GM21825 (cell line): Measurements from ENCODE around the gene DBNDD1.
"Not testable (repeated sequence)": the region's sequence is repeated elsewhere in the genome, so short reads cannot be mapped to it uniquely, and the experiment has no call there.

Experiments
- ATAC-seq: cut with Tn5 transposase; IDR thresholded peaks from one replicate; pipeline ENCODE4 v1.9.1; 2021; ENCODE audit warnings: mild to moderate bottlenecking, moderate library complexity; ENCODE audit not compliant: unreplicated experiment

Gene DBNDD1

DNA sequence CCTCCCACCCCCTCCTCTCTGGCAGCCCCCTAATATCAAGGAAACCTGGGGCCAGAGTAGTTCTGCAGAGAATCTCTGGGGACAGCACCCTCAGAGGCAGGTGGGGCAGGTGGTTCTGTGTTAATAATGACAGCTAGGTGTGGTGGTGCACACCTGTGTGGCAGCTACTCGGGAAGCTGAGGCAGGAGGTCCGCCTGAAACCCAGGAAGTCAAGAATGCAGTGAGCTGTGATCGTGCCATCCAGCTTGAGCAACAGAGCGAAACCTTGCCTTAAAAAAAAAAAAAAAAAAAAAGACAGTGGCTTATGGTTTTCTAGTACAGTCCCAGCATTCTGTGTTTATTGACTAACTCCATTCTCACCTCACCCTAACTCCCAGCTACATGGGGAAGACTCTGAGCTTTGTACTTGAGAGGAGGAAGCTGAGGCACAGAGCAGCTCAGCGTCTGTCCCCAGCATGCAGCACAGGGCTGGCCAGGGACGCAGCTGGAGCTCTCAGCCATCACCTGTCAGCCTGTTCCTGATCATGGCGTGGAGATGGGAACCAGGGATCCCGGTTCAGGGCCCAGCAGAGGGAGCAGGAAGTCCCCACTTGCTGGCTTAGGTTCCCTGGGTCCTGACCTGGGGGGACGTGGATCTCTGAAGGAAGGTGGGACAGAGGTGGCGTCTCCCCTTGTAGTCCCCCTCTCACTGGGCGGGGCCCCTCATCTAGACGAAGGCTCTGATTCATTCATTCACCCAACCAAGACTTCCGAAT, 6.1 kb downstream of the DBNDD1 start:
- ATAC-seq: no peak

DNA sequence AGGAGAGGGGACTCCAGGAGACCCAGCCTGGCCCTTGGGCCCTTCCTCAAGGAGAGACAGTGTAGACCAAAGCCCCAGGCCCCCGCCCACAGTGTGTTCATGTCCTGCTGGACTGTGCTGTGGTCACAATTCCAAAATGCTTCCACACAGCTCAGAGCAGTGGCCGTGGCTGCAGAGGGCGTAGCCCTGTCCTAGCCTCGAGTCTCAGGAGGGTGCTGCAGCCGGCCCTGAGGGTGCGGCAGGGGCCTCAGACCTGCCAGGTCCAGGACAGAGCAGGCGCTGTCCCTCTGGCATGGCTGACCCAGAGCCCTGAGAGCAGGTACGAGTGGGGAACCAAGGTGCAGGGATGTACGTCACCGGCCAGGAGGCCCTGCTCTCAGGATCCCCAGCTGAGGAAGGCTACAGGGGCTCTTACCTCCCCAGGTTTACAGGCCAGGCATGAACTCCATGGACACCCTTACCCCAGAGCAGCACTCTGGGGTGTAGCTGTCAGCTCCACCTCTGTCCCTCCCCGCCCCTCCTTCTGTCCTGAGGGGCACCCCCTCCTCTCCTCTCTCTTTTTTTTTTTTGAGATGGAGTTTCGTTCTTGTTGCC, 7.3 kb downstream of the DBNDD1 start:
- ATAC-seq: no peak

DNA sequence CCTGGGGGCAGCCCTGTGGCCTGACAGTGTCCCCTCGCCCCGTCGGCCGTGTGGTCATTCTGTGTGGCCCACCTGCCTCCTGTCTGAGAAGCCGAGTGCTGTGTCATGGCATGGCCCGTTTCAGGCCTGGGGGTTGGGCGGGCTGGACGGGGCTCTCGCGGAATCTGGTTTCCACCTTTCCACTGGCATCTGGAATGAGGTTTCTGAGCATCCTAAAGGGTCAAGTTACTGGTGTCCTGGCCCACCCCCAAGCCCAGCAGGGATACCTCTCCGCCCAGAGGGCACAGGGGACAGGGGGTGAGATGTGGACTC, 7.8 kb downstream of the DBNDD1 start:
- no peak for ATAC-seq

DNA sequence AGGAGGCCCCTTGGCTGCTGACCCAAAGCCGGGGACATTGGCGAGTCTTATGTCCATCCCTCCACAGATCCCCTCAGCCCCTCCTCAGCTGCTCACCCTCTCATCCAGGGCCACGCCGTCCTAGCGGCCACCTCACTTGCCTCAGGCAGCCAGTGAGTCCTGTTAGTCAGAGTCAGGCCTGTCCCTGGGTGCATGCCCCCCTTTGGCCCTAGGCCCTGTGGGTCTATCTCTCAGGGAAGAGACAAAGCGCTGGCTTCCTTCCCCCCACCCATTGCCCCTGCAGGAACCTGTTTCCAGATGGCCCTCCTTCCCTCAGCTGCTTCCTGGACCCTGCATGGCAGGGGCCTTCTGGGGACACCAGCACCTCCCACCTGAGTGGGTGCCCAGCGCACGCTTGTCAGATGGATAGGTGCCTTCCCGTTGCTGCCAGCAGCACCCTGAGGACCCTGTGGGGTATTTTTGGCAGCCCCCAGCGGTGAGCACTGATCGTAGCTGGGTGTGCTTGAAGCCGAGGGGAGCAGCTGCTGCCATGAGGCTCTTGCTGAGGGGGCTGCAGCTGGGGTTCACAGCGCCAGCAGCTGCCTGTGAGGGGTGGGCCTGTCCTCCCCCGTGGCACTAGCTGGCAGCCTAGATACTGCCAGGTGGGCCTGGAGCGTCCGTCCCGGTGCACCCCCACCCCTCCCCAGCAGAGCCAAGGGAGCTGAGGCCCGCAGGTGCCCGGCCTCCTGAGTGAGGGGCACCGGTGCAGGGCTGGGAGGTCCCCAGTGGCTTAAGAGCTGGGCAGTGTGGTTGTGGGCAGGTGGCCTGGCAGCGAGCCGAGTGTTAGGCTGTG, 8.4 kb downstream of the DBNDD1 start:
- no peak for ATAC-seq

DNA sequence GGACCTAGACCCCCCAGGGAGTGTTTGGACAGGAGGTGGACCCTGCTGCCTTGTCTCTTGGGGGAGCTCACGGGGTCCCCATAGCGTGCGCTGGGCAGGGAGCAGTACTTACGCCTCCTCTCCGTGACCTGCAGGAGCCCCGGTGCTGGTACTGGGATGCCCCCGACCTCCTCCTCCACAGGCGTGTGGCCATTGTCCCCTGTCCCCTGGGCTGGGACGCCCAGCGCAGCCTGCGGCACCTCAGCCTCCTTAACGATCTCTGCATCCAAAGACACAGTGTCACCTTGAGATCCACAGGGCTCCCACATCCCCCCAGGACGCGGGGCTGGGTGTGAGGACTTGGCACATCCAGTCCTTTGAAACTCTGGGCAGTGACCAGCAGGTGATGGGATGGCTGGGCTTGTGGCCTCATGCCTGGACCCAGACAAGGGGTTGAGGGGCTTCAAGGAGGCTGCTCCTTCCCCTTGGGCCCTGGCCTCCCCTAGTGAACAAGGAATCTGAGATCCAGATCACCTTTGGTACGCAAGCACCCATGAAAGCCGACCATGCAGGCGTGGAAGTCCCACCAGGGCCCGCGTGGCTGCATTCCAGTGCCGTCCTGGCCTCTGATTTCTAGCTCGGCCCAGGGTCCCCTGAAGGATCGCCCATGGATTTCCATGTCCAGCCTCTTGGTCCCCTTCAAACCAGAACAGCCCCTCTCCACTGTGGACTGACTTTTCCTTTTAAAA, 9.9 kb downstream of the DBNDD1 start:
- ATAC-seq: no peak

DNA sequence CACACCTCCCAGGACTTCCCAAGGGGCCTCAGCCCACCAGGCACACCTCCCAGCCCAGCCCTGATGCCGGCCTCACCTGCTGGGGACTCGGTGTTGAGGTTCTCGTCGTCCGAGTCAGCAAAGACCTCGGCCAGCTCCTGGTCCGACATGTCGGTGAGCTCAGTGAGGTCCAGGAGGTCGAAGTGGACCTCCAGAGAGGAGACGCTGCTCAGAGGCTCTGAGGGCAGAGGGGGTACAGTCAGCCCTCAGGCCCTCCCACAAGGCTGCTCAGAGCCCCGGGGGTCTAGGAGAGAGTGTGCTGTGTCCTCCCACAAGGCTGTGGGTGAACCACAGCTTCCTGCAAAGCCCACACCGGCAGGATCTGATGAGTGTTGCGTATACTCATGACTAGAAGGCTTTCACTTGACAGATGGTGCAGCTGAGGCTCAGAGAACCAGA, 10.5 kb downstream of the DBNDD1 start:
- ATAC-seq: peak; percentile 66

DNA sequence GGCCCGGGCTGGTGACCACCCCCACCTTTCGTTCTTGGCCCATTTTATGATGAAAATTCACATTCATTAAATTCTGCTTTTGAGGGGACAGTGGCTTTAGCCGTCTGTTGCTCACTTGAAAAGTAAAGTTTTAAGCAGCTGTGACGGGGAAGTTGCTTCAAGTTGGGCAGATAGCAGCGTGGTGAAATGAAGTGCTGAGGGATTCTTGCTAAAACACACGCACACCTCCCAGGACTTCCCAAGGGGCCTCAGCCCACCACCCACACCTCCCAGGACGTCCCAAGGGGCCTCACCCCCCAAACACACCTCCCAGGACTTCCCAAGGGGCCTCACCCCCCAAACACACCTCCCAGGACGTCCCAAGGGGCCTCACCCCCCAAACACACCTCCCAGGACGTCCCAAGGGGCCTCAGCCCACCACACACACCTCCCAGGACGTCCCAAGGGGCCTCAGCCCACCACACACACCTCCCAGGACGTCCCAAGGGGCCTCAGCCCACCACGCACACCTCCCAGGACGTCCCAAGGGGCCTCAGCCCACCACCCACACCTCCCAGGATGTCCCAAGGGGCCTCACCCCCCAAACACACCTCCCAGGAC, 11.5 kb downstream of the DBNDD1 start:
- ATAC-seq: not testable (repeated sequence)

DNA sequence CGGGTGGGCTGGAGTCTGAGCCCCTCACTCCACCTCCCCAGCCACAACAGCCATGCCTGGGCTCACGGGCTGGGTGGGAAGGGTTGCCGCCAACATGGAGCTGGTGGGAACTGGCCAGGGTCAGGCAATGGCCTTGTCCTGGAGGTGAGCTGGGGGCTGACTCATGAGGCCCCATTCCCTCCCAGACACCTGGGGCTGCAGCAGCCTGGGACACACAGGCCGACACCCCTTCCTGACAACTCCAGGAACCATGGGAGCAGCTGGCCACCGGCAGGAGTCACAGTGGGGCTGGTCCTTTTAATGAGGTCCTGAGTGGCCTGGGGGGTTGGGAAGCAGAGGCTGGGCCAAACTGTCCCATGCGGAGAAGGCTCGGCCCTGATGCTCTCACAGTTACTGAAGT, 12.2 kb downstream of the DBNDD1 start:
- no peak for ATAC-seq

DNA sequence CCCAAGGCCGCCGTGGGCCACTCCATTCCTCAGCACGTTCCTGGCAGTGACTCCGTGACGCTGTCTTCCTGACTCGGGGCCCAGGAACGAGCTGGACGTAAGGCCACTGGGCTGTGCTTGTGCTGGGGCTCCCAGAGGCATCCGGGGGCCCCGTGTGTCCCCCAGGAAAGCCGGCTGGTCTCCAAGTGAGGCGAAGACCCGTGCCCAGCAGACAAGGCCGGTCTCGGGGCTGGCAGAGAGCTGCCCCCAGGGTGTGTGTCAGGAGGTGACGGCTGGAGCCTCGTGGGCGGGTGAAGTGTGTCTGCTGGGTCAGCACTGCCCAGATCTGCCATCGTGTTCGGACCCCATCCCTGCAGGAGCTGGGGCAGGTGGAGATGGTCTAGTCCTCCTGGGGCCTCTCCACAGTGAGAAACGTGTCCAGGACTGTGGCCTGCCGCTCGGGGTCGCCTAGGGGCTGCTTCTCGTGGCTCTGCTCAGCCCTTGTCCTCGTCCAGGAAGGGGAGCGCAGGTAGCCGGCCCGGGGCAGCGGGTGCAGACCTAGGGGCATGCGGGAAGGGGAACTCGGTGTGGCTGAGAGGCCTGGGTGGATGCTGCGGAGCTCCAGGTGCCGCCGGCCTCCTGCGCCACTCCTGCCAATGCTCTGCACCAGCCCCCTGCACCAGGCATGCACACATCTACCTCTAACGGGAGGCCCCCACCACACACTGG, 13.1 kb downstream of the DBNDD1 start:
- no peak for ATAC-seq

DNA sequence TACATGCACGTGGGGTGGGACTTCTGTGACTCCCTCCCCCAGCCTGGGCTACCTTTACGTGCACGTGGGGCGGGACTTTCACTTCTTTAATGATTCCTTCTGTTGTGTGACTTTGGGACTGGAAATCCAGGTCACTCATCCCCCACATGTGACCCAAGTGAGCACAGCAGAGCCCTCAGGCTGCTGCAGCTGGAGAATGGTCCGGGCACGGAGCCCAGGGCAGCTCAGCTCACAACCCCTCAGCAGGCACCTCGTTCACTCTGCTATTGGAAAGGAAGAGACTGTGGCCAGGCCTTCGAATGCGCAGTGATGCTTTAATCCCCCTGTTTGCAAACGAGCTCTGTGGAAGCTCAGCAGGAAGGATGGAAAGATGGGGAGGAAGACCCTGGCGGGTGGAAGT, 14.7 kb downstream of the DBNDD1 start:
- no peak for ATAC-seq

DNA sequence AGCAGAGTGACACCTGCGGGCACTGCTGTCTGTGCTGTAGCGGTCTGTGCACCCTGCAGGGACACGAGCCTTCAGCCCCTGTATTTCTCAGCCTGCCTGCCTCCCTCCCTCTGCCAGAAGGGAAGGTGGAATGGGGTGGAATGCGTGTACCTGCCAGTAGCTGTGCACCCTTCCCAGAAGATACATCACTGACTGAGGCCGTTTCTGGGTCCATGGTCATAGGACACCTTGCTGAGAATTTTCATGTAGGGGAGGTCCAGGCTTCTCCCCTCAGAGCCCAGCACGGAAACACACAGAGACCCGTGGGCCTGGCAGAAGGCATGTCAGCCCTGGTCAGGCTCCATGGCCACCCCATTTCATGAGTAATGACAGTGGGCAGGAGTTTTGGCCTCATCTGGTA, 16.5 kb downstream of the DBNDD1 start:
- ATAC-seq: no peak

DNA sequence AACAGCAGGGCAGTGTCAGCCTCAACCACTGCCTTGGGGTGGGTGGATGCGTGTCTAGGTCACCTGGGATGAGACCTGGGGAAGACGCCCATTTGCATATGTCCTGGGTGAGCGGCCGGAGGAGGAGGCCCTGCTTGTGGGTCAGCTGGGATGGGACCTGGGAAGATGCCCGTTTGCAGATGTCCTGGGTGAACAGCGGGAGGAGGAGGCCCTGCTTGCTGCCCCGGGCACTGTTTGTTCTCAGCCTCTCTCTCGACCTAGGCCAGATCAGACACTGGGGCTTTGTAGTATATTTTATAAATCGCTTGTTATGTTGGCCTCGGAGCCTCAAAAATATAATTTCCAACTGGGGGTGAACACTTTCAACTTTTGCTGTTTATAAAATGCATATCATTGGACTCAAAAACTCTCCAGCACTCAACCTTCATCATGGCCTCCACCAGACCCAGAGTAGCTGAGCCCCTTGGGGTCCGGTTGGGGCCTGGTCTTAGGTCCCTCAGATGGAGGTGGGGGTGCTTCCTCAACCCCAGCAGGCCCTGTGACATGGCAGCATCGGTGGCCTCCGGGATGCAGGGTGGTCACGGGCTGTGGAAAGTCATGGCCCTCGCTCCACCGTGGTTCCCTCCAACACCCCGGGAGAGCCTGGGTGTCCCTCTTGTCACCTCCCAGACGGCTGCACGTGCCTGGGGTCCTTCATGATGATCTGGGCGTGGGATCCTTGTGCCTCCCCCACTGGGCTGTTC, 17.3 kb downstream of the DBNDD1 start:
- no peak for ATAC-seq

DNA sequence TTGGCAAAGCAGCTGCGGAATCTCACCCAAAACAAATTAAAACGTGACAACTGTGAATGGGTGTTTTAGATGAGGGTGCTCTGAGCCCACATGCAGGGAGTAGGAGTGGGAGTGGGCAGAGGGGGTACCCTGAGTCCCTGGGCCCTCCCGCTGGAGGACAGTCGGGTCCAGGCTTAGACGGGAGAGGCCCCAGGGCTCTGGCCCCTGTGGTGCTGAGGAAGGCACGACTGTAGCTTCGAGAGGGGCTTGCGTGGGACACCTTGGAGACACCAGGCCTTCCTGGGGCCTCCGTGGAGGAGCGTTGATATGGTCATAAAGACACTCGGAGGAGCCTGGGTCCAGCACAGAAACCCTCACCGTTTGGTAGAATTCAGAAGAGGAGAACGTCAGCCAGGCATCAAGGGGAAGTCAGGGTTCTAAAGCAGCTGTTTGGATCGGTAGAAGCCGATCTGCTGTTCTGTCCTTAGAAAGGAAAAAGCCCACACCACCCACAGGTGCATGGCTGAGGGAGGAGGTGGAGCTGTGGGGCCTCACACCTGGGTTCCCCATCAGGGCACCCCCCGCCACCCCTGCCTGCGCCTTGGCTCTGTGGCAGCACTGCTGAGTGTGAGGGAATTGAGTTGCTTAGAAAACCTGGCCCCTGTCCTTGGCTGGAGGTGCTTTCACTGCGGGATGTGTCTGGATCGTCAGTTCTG, 18.4 kb downstream of the DBNDD1 start:
- no peak for ATAC-seq

DNA sequence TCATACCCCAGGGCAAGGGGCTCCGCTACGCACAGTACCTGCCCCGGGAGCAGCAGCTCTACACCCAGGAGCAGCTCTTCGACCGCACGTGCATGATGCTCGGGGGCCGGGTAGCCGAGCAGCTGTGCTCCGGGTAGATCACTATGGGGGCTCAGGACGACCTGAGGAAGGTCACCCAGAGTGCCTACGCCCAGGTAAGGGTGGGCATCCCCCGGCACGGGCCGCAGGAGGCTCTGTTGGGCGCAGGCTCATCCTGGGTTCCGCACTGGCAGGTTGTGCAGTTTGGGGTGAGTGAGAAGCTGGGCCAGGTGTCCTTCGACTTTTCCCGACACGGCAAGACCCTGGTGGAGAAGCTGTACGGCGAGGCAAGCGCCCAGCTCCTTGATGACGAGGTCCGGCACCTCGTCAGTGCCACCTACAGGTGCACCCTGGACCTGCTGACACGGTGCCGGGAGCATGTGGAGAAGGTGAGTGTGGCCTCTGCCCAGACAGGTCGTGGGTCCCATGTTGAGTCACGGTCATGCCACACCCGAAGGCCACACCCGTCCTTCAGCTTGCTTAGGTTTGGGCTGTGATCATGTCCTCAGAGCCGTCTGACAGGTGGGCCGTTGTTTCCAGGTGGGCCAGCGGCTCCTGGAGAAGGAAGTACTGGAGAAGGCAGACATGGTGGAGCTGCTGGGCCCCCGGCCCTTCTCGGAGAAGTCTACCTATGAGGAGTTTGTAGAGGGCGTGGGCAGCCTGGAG, 19.3 kb downstream of the DBNDD1 start:
- ATAC-seq: no peak

DNA sequence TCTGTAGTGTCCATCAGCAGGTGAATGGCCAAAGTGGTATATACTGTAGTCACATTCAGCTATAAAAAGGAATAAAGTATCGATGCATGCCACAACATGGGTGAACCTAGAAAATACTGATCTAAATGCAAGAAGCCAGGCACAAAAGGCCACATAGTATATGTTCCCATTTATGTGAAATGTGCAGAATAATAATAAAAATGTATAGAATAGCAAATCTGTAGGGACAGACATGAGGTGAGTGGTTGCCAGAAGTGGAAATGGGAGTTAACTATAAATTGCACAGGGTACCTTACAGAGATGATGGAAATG, 23.1 kb downstream of the DBNDD1 start:
- no peak for ATAC-seq

DNA sequence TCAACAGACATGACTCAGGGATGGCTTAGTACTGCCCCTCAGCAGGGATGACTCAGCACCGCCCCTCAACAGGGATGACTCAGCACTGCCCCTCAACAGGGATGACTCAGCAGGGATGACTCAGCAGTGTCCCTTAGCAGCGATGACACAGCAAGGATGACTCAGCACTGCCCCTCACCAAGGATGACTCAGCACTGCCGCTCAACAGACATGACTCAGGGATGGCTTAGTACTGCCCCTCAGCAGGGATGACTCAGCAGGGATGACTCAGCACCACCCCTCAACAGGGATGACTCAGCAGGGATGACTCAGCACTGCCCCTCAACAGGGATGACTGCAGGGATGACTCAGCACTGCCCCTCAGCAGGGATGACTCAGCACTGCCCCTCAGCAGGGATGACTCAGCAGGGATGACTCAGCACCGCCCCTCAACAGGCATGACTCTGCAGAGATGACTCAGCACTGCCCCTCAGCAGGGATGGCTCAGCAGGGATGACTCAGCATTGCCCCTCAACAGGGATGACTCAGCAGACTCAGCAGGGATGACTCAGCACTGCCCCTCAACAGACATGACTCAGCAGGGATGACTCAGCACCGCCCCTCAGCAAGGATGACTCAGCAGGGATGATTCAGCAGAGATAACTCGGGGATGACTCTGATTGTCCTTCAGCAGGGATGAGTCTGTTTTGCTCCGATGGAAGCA, 23.6 kb downstream of the DBNDD1 start:
- ATAC-seq: not testable (repeated sequence)

DNA sequence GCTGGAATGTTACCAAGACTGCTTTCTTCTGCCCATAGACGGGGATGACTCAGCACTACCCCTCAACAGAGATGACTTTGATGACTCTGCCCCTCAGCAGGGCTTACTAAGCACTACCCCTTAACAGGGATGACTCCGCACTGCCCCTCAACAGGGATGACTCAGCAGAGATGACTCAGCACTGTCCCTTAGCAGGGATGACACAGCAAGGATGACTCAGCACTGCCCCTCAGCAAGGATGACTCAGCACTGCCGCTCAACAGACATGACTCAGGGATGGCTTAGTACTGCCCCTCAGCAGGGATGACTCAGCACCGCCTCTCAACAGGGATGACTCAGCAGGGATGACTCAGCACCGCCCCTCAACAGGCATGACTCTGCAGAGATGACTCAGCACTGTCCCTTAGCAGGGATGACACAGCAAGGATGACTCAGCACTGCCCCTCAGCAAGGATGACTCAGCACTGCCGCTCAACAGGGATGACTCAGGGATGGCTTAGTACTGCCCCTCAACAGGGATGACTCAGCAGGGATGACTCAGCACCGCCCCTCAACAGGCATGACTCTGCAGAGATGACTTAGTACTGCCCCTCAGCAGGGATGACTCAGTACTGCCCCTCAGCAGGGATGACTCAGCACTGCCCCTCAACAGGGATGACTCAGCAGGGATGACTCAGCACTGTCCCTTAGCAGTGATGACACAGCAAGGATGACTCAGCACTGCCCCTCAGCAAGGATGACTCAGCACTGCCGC, 24.4 kb downstream of the DBNDD1 start:
- not testable (repeated sequence) for ATAC-seq
